RWPE1 (cell line): ENCODE data around the gene DRD5.
"Not testable (repeated sequence)": the region's sequence is repeated elsewhere in the genome, so short reads cannot be mapped to it uniquely, and the experiment has no call there.

Source experiments
- CTCF ChIA-PET: fragments of 350-600 bp; sonication (Branson Sonifier 250); formaldehyde crosslinking; extraction: SDS; loops from one replicate; lab custom pipeline; 2021; lab: Yijun Ruan, JAX
- POLR2A ChIA-PET: fragments of 400-600 bp; formaldehyde crosslinking; extraction: SDS; loops from one replicate; lab custom pipeline; 2020; ENCODE audit warnings: antibody characterized with exemption; ENCODE audit not compliant: low non-redundant PET; lab: Yijun Ruan, JAX
- DNase-seq: peaks from one replicate; pipeline ENCODE4 v3.0.0; 2012; ENCODE audit warnings: low spot score
- H3K27ac ChIP-seq: fragments of 450-650 bp; 2 replicates; pipeline ENCODE4 v1.5.1; 2017
- TF ChIP-seq, protein P1 (sequence below): fragments of 450-650 bp; conservative IDR thresholded peaks from 2 replicates; pipeline ENCODE4 v1.5.1; 2017; ENCODE audit warnings: low read depth, mild to moderate bottlenecking

DRD5 gene

DNA sequence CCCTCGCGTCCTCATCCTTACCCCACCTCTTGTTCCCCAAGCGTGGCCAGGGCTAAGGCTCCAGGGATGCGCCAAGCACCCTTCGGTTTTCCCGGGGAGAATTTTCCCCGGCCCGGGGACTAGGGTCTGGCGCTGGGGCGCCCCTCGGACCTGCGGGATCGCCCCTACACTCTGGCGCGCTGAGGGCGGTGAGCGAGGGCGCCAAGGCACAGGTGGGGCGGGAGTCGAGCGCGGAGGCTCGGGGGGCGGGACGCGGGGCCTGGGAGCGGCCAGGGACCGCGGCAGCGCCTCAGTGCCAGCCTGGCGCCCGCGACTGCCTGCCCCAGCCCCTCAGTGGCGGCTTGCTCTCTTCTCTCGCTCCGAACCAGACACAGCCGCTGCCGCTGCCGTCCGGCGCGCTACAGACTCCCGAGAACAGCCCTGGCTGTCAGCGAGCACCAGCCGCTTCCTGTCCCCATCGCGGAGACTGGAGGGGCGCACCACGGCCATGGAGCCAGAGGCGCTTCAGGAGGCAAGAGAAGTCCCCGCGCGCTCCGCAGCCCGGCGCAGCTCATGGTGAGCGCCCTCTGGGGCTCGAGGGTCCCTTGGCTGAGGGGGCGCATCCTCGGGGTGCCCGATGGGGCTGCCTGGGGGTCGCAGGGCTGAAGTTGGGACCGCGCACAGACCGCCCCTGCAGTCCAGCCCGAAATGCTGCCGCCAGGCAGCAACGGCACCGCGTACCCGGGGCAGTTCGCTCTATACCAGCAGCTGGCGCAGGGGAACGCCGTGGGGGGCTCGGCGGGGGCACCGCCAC lies at the start of gene DRD5:
Gene DRD5 (plus strand): TSS at position 292 of the 793 bp plus-strand sequence. CDS start 396 bp downstream, at position 688.
- DNase-seq: no peak
- TF ChIP-seq, protein P1, sequence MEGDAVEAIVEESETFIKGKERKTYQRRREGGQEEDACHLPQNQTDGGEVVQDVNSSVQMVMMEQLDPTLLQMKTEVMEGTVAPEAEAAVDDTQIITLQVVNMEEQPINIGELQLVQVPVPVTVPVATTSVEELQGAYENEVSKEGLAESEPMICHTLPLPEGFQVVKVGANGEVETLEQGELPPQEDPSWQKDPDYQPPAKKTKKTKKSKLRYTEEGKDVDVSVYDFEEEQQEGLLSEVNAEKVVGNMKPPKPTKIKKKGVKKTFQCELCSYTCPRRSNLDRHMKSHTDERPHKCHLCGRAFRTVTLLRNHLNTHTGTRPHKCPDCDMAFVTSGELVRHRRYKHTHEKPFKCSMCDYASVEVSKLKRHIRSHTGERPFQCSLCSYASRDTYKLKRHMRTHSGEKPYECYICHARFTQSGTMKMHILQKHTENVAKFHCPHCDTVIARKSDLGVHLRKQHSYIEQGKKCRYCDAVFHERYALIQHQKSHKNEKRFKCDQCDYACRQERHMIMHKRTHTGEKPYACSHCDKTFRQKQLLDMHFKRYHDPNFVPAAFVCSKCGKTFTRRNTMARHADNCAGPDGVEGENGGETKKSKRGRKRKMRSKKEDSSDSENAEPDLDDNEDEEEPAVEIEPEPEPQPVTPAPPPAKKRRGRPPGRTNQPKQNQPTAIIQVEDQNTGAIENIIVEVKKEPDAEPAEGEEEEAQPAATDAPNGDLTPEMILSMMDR: no peak
- POLR2A ChIA-PET: no interaction called here
- no peak within 1 kb of the TSS for H3K27ac ChIP-seq
- CTCF ChIA-PET: no interaction called here

DNA sequence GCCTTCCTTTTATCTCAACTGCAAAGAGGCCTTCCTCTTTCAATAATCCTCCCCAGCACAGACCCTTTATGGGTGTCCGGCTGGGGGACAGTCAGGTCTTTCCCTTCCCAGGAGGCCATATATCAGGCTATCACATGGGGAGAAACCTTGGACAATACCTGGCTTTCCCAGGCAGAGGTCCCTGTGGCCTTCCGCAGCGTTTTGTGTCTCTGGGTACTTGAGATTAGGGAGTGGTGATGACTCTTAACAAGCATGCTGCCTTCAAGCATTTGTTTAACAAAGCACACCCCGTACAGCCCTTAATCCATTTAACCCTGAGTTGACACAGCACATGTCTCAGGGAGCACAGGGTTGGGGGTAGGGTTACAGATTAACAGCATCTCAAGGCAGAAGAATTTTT lies 49.2 kb upstream of the DRD5 start:
- H3K27ac ChIP-seq, DNase-seq, POLR2A ChIA-PET, CTCF ChIA-PET: not testable (repeated sequence)

DNA sequence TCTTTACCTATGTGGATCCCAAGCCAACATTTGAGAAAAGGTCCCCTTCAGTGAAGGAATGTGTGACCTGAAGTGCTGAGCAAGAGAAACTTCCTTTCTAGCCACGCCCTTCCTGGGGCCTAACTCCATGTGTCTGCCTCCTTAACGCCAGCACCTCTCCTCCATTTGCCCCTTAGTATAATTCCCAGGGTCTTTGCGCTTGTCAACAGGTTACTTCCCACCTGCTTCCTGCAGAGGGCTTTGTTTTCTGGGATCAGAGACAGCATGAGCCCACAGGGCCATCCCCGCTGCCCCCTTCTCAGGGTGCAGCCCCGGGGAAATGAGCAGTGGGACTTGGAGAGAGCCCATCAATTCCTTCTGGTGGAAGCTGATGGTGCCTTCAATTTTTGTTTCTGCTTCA lies 45.9 kb upstream of the DRD5 start:
- TF ChIP-seq, protein P1: no peak
- no peak overlapping the region for H3K27ac ChIP-seq
- ChIA-PET CTCF (no interaction called here), POLR2A (no interaction called here)
- no peak for DNase-seq

DNA sequence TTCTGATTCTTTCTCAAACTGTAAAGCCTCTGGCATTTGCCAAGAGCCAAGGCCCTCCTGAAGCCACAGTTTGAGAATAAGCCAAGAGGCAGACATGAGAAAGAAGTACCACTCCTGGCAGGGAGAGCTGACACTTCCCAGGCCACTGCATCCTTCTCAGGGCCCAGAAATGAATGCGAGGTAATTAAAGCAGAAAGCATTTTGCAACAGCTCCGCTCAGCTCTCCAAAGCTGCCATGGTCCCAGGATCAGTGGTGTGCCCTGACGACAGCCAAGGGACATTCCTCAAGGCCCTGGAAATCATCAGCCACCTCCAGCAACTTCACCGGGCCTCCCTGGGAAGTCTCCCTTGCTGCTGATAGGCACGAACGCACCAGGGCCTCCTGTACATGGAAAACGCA lies 44.2 kb upstream of the DRD5 start:
- CTCF ChIA-PET, POLR2A ChIA-PET, H3K27ac ChIP-seq, DNase-seq: not testable (repeated sequence)

DNA sequence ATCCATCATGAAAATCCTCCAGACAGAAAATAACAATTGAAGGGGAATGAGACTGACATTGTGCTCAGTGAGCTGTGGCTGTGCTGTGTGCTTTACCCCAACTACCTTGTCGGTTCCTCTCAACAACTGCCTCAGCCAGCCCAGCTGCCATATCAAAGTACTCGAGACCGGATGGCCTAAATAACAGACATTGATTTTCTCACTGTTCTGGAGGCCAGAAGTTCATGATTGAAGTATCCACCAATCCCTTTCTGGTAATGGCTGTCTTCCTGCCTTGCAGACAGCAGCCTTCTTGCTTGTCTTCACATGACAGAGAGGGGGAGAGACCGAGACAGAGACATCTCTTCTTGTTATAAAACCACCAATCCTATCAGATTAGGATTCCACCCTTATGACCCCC lies 37.6 kb upstream of the DRD5 start:
- H3K27ac ChIP-seq, POLR2A ChIA-PET, DNase-seq: not testable (repeated sequence)
- CTCF ChIA-PET: interaction anchor here (0.6 to 0.7 kb wide), 2 partner anchors 692 to 720 kb away, joined by 3 to 4 read pairs; no protein-coding TSS in a partner anchor

DNA sequence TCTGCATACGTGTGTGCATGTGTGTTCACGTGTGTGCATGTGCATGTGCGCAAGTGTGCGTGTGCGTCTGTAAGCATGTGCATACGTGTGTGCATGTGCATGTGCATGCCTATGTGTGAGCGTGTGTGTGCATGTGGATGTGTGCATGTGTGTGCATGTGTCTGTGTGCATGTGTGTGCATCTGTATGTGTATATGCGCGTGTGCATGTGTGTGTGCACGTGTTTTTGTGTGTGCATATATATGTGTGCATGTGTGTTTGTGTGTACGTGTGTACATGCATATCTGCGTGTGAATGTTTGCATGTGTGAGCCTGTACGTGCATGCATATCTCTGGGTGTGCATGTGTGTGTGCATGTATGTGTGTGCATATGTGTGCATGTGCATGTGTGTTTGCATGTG lies 35.7 kb upstream of the DRD5 start:
- CTCF ChIA-PET: no interaction called here
- POLR2A ChIA-PET: no interaction called here
- no peak for DNase-seq
- TF ChIP-seq, protein P1: no peak
- H3K27ac ChIP-seq: no peak overlapping the region

DNA sequence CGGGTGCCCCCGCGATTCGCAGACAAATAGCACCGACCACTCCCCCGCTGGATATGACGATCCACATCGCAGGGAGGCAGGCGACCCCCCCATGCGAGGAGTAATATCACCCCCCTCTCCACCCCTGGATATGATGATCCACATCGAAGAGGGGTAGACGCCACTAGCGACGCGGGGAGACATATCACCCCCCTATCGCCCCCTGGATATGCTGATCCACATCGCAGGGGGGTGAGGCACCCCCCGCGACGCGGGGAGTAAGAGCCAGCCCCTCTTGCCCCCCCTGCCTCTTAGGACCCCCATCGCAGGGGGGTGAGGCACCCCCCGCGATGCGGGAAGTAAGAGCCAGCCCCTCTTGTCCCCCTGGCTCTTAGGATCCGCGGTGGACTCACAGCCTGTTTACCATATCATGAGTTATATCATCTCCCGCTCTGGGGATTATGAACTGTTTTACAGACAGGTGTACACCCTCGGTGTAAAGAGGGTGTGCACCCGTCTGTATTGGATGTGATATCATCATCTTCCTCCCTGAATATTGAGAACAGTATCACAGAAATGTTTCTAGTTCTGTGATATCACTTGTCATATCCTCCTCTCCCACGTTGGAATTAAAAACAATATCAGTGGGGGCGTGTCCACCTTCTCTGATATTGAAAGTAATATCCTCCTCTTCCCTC lies 22.7 kb upstream of the DRD5 start:
- ChIA-PET CTCF (no interaction called here), POLR2A (no interaction called here)
- no peak overlapping the region for H3K27ac ChIP-seq
- TF ChIP-seq, protein P1: no peak
- no peak for DNase-seq
